ENCODE data around the gene OPCML. TPM values are rescaled to one million over a fixed set of nuclear protein-coding genes. Genes with fewer than 3 reads are reported as not detected.

Gene OPCML
- polyA plus RNA-seq, 3 donors = not detected

DNA sequence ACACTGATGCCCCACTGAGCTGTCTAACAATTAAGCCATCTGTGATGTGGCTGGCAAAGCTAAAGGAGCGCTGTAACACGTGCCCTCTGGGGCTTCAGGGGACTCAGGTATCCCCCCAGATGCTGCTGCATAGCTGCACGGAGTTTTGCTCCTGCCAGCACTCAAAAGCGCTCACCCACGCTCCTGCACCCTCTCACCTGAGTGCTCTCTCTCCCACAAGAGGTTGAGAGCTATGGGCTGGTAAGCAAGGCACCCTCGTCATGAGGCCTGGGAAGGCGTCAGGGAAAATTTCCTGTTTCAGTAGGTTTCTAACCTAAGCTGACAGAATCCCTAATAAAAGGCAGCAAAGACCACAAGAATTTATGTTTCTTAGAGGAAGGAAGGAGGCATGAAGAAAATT lies 850.3 kb downstream of the OPCML start:
- Mint-ChIP-seq H3K9me3 (peaks cover 0 to 10% (median 3%) of the 10 kb centered on the region in 7 donors), H3K27ac (no peak overlapping the region), H3K4me1 (no peaks in the 10 kb centered on the region), H3K27me3 (ENCODE audit: low read depth in 3 of 3) (peaks cover 0 to 3% (median 0%) of the 10 kb centered on the region in 3 donors), H3K36me3 (no peaks in the 10 kb centered on the region), H3K4me3 (no peak overlapping the region)
- Histone ChIP-seq H3K79me2 (ENCODE audit: insufficient read depth, low read length) (no peaks in the 10 kb centered on the region), H3K4me2 (replicated peaks; ENCODE audit: extremely low read depth, low read length, poor library complexity, severe bottlenecking) (no peak overlapping the region), H4K20me1 (ENCODE audit: insufficient read depth, low read length) (no peaks in the 10 kb centered on the region), H3K9ac (ENCODE audit: insufficient read depth, low read length, poor library complexity, severe bottlenecking) (no peak overlapping the region), H3K27ac (ENCODE audit: low read depth in 1 of 2, low read length in 2 of 2) (no peak overlapping the region), H3K9me3 (replicated peaks in 1 of 2; ENCODE audit: control insufficient read depth in 1 of 2, insufficient read depth in 1 of 2, low read length in 2 of 2) (peaks cover 0 to 10% of the 10 kb centered on the region in 2 donors), H3K36me3 (replicated peaks in 1 of 2; ENCODE audit: control insufficient read depth in 1 of 2, insufficient read depth in 2 of 2, low read length in 2 of 2) (no peaks in the 10 kb centered on the region), H3K4me3 (replicated peaks in 1 of 3; ENCODE audit: low read depth in 2 of 3, low read length in 3 of 3) (no peak overlapping the region), H3K4me1 (ENCODE audit: control insufficient read depth in 1 of 2, insufficient read depth in 2 of 2, low read length in 2 of 2) (no peaks in the 10 kb centered on the region), H2AFZ (ENCODE audit: insufficient read depth, low read depth, low read length, poor library complexity, severe bottlenecking) (no peak overlapping the region), H3K27me3 (ENCODE audit: control insufficient read depth in 2 of 2, insufficient read depth in 2 of 2, low read length in 2 of 2) (no peaks in the 10 kb centered on the region)
- no peak for DNase-seq
- no peak for TF ChIP-seq CTCF (IDR thresholded peaks at IDR 0.05)
- WGBS (ENCODE audit: insufficient coverage) = 40% methylated on average over 1 of the region's 7 CpGs
- intact Hi-C loops (cut with micrococcal nuclease) = no loop called here

DNA sequence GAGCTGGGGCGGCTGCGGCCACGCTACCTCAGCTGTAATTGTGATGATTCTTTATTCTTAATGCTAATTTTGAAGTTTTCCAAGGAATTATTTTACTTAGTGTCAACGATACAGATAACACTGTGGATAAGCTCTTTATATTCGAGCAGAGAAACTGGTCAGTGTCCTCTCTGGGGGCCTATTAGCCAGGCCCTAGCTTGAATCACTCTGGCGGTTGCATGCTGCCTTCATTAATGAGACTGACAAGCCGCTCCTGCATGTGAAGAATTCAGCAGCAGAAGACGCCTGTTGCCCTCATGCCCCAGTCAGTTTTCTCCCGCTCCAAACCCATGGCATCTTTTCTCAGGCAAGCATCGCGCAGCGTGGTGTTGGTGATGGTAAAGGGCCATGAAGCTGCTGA lies 851.7 kb downstream of the OPCML start:
- TF ChIP-seq CTCF (IDR thresholded peaks at IDR 0.05) = no peak
- H3K4me1 Mint-ChIP-seq = no peaks in the 10 kb centered on the region
- no peak overlapping the region for H3K27ac ChIP-seq (ENCODE audit: low read depth in 1 of 2, low read length in 2 of 2)
- 92% methylated on average over 6 of the region's 12 CpGs for WGBS (ENCODE audit: insufficient coverage)
- no peak overlapping the region for H3K4me3 ChIP-seq (replicated peaks in 1 of 3; ENCODE audit: low read depth in 2 of 3, low read length in 3 of 3)
- no peaks in the 10 kb centered on the region for H3K4me1 ChIP-seq (ENCODE audit: control insufficient read depth in 1 of 2, insufficient read depth in 2 of 2, low read length in 2 of 2)
- H3K27me3 Mint-ChIP-seq (ENCODE audit: low read depth in 3 of 3) = peaks cover 0 to 2% (median 0%) of the 10 kb centered on the region in 3 donors
- H3K9me3 Mint-ChIP-seq = peaks cover 0 to 9% (median 3%) of the 10 kb centered on the region in 7 donors
- H3K36me3 ChIP-seq (replicated peaks in 1 of 2; ENCODE audit: control insufficient read depth in 1 of 2, insufficient read depth in 2 of 2, low read length in 2 of 2) = no peaks in the 10 kb centered on the region
- H4K20me1 ChIP-seq (ENCODE audit: insufficient read depth, low read length) = no peaks in the 10 kb centered on the region
- H3K36me3 Mint-ChIP-seq = no peaks in the 10 kb centered on the region
- H3K9ac ChIP-seq (ENCODE audit: insufficient read depth, low read length, poor library complexity, severe bottlenecking) = no peak overlapping the region
- no peak overlapping the region for H3K4me3 Mint-ChIP-seq
- no peaks in the 10 kb centered on the region for H3K27me3 ChIP-seq (ENCODE audit: control insufficient read depth in 2 of 2, insufficient read depth in 2 of 2, low read length in 2 of 2)
- no peak for DNase-seq
- H3K9me3 ChIP-seq (replicated peaks in 1 of 2; ENCODE audit: control insufficient read depth in 1 of 2, insufficient read depth in 1 of 2, low read length in 2 of 2) = peaks cover 0 to 10% of the 10 kb centered on the region in 2 donors
- intact Hi-C loops (cut with micrococcal nuclease) = no loop called here
- no peak overlapping the region for H2AFZ ChIP-seq (ENCODE audit: insufficient read depth, low read depth, low read length, poor library complexity, severe bottlenecking)
- no peak overlapping the region for H3K4me2 ChIP-seq (replicated peaks; ENCODE audit: extremely low read depth, low read length, poor library complexity, severe bottlenecking)
- no peak overlapping the region for H3K27ac Mint-ChIP-seq
- no peaks in the 10 kb centered on the region for H3K79me2 ChIP-seq (ENCODE audit: insufficient read depth, low read length)
